ENCODE measurements around the gene EHMT1.

The EHMT1 gene

GRCh38 chr9:137787786-137788505 is 169.1 kb downstream of the EHMT1 start:
- no peak for DNase-seq (ENCODE audit: low read depth)

GRCh38 chr9:137788561-137789294 is 169.9 kb downstream of the EHMT1 start:
- DNase-seq (ENCODE audit: low read depth), result no peak

GRCh38 chr9:137789295-137789895 is 170.6 kb downstream of the EHMT1 start:
- no peak for DNase-seq (ENCODE audit: low read depth)

GRCh38 chr9:137791947-137792346 is 173.1 kb downstream of the EHMT1 start:
- DNase-seq (ENCODE audit: low read depth), result peak; percentile 50

- no peak for DNase-seq (ENCODE audit: low read depth)
Observed at GRCh38 chr9:137793196-137793841, 174.5 kb downstream of the EHMT1 start.

- no peak for DNase-seq (ENCODE audit: low read depth)
Observed at GRCh38 chr9:137795156-137795666, 176.4 kb downstream of the EHMT1 start.

GRCh38 chr9:137797206-137798120 is 178.7 kb downstream of the EHMT1 start:
- DNase-seq (ENCODE audit: low read depth), result no peak

GRCh38 chr9:137798142-137798541 is 179.3 kb downstream of the EHMT1 start:
- no peak for DNase-seq (ENCODE audit: low read depth)

GRCh38 chr9:137798901-137799629 is 180.3 kb downstream of the EHMT1 start:
- DNase-seq (ENCODE audit: low read depth), result no peak

- DNase-seq (ENCODE audit: low read depth), result no peak
Observed at GRCh38 chr9:137799630-137799983, 180.8 kb downstream of the EHMT1 start.

GRCh38 chr9:137800196-137801022 is 181.6 kb downstream of the EHMT1 start:
- no peak for DNase-seq (ENCODE audit: low read depth)

- DNase-seq (ENCODE audit: low read depth), result no peak
Observed at GRCh38 chr9:137801023-137801319, 182.2 kb downstream of the EHMT1 start.

GRCh38 chr9:137802021-137802420 is 183.2 kb downstream of the EHMT1 start:
- DNase-seq (ENCODE audit: low read depth), result no peak

- DNase-seq (ENCODE audit: low read depth), result no peak
Observed at GRCh38 chr9:137802521-137803243, 183.9 kb downstream of the EHMT1 start.

- DNase-seq (ENCODE audit: low read depth), result no peak
Observed at GRCh38 chr9:137804908-137805630, 186.3 kb downstream of the EHMT1 start.

GRCh38 chr9:137807721-137808703 is 189.2 kb downstream of the EHMT1 start:
- DNase-seq (ENCODE audit: low read depth), result no peak

- DNase-seq (ENCODE audit: low read depth), result no peak
Observed at GRCh38 chr9:137809040-137809576, 190.3 kb downstream of the EHMT1 start.
